OCI-LY3 (cell line): ENCODE data around the gene EIF6.

Source experiments
- EZH2phosphoT487 ChIP-seq: fragments of 200-600 bp; shearing (Covaris generic); IDR thresholded peaks from 2 replicates; pipeline ENCODE4 v1.6.1; 2018; ENCODE audit warnings: antibody characterized with exemption, mixed run types, low read depth
- TF ChIP-seq, protein P1 (sequence below): fragments of 200-600, 300-600 bp; sonication (generic); IDR thresholded peaks from 2 replicates; pipeline ENCODE4 v1.5.1; 2014; ENCODE audit warnings: antibody characterized with exemption, low read length, low read depth

DNA sequence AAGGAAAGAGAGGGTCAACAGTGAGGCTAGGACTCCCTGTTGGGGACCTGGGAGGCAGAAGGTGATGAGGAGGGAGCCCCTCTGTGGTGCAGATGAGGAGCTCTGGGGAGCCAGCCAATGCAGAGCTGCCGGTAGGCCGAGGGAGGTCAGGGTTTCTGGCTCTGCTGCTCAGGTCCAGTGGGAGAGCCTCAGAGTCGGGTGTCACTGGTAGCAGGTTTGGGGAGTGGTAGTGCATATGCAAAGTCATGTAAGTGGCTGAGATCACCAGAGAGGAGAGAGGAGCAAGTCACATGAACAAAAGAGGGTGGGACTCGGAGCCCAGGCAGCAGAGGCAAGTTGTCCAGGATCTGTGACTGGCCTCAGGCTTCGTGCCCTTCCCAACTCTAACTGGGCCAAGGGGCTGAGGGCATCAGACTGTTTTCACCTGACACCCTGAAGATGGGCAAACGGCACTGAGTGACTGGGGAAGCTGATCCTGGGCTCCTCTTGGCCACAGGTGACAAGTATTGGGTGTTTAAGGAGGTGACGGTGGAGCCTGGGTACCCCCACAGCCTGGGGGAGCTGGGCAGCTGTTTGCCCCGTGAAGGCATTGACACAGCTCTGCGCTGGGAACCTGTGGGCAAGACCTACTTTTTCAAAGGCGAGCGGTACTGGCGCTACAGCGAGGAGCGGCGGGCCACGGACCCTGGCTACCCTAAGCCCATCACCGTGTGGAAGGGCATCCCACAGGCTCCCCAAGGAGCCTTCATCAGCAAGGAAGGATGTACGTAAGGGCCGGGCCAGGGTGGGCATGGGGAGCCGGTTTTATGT lies 13.3 kb downstream of the EIF6 start:
- TF ChIP-seq, protein P1, sequence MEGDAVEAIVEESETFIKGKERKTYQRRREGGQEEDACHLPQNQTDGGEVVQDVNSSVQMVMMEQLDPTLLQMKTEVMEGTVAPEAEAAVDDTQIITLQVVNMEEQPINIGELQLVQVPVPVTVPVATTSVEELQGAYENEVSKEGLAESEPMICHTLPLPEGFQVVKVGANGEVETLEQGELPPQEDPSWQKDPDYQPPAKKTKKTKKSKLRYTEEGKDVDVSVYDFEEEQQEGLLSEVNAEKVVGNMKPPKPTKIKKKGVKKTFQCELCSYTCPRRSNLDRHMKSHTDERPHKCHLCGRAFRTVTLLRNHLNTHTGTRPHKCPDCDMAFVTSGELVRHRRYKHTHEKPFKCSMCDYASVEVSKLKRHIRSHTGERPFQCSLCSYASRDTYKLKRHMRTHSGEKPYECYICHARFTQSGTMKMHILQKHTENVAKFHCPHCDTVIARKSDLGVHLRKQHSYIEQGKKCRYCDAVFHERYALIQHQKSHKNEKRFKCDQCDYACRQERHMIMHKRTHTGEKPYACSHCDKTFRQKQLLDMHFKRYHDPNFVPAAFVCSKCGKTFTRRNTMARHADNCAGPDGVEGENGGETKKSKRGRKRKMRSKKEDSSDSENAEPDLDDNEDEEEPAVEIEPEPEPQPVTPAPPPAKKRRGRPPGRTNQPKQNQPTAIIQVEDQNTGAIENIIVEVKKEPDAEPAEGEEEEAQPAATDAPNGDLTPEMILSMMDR, result no peak
- no peak for TF ChIP-seq EZH2phosphoT487
